EL (cell line): ENCODE measurements around the gene METTL13.
A peak's percentile ranks its signal among the peaks of the same experiment; 100 is the strongest.
"Not testable (repeated sequence)": the region's sequence is repeated elsewhere in the genome, so short reads cannot be mapped to it uniquely, and the experiment has no call there.

ENCODE experiments used
- DNase-seq: peaks from one replicate; pipeline ENCODE4 v3.0.0-alpha.2; 2016

METTL13 gene

GRCh38 chr1:171772312-171772711 is 9.1 kb upstream of the METTL13 start:
- no peak for DNase-seq

GRCh38 chr1:171780583-171781175 is 781 bp upstream of the METTL13 start:
- DNase-seq: no peak

- DNase-seq: no peak
Observed at GRCh38 chr1:171783816-171784530, 2.5 kb downstream of the METTL13 start.

- DNase-seq: no peak
Observed at GRCh38 chr1:171784784-171785183, 3.3 kb downstream of the METTL13 start.

GRCh38 chr1:171785766-171786165 is 4.3 kb downstream of the METTL13 start:
- no peak for DNase-seq

GRCh38 chr1:171786534-171786933 is 5.1 kb downstream of the METTL13 start:
- DNase-seq: no peak

- DNase-seq: no peak
Observed at GRCh38 chr1:171787686-171788480, 6.4 kb downstream of the METTL13 start.

- peak; percentile 93 for DNase-seq
Observed at GRCh38 chr1:171788696-171789095, 7.2 kb downstream of the METTL13 start.

GRCh38 chr1:171790318-171790717 is 8.9 kb downstream of the METTL13 start:
- no peak for DNase-seq

GRCh38 chr1:171792656-171793369 is 11.4 kb downstream of the METTL13 start:
- no peak for DNase-seq

GRCh38 chr1:171793636-171794035 is 12.2 kb downstream of the METTL13 start:
- DNase-seq: no peak

- peak; percentile 92 for DNase-seq
Observed at GRCh38 chr1:171794085-171794484, 12.6 kb downstream of the METTL13 start.

GRCh38 chr1:171796592-171796991 is 15.1 kb downstream of the METTL13 start:
- no peak for DNase-seq

- DNase-seq: no peak
Observed at GRCh38 chr1:171798311-171798710, 16.9 kb downstream of the METTL13 start.

- DNase-seq: no peak
Observed at GRCh38 chr1:171798765-171799164, 17.3 kb downstream of the METTL13 start.

- no peak for DNase-seq
Observed at GRCh38 chr1:171799166-171799565, 17.7 kb downstream of the METTL13 start.

- DNase-seq: not testable (repeated sequence)
Observed at GRCh38 chr1:171799698-171800097, 18.2 kb downstream of the METTL13 start.

- no peak for DNase-seq
Observed at GRCh38 chr1:171800342-171800741, 18.9 kb downstream of the METTL13 start.

- DNase-seq: no peak
Observed at GRCh38 chr1:171800851-171801250, 19.4 kb downstream of the METTL13 start.

GRCh38 chr1:171801487-171801891 is 20.0 kb downstream of the METTL13 start:
- peak; percentile 47 for DNase-seq

GRCh38 chr1:171802207-171802606 is 20.7 kb downstream of the METTL13 start:
- no peak for DNase-seq

- no peak for DNase-seq
Observed at GRCh38 chr1:171803045-171803444, 21.6 kb downstream of the METTL13 start.

GRCh38 chr1:171803461-171804022 is 22.1 kb downstream of the METTL13 start:
- no peak for DNase-seq
